ENCODE results near the gene CLEC4C.

Gene CLEC4C

DNA sequence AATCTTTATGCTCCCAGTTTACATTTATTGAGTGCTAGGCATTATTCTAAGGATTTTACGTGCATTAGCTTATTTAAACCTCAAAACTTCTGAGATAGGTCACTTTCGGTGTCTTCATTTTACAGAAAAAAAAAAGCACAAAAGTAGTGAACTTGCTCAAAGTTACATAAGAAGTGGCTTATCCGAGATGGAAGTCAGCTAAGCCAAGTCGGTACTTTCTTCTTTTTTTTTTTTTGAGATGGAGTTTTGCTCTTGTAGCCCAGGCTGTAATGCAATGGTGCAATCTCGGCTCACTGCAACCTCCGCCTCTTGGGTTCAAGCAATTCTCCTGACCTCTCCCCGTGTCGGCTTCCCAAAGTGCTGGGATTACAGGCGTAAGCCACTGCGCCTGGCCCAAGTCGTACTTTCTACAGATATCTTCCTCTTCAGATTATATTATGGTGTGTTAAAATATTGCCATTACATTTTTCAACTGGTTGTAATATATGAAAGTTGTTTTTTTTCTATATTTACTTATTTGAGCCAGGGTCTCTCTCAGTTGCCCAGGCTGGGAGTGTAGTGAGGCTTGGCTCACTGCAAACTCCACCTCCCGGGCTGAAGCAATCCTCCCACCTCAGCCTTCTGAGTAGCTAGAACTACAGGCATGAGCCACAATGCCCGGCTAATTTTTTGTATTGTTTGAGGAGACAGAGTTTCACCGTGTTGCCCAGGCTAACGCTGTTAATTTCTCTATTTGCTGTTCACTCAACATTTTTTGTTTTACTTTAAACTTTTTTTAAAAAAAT lies 27.0 kb downstream of the CLEC4C start:
- FAIRE-seq: no peak

DNA sequence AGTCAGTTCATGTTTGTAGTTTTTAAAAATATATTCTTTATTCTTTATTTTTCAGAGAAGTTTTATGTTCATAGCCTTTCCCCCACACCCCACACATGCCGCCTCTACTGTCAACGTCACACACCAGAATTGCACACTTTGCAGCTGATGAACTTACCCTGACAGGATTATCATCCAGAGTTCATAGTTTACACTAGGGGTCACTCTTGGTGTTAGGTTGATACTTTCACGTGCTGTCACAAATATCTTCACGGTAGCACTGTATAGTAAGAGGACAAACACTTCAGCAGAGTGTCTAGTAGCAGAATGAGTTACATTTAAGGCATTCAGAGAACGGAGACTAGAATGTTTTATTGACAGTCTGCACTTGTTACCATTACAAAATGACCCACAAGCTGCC lies 30.8 kb downstream of the CLEC4C start:
- FAIRE-seq: no peak

DNA sequence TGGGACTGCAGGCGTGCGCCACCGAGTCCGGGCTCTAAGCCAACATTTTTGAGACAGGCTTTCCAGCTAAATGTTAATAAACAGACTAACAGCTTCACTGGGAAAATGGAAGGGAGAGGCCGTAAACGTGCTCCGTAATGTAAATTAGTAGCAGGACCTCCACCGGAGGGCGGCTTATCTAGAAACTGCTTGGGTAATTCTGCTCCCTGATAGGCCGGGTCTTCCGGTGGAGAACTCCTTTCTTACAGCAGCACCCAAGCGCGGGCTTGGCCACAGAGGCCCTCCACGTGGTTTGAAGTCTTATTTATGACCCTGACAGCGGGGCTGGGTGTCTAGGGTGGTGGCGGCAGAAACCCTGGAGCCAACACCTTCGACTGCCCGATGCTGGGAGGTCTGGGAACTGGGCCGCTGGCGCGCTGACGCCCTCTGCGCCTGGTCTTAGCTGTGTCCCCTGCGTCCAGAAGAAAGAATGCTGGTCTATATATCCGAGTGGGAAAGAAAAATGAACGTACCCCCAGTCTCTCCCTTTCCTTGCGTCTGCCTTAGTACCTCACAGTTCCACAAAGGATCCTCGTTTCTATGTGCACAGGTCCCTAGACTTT lies 34.2 kb downstream of the CLEC4C start:
- no peak for FAIRE-seq

DNA sequence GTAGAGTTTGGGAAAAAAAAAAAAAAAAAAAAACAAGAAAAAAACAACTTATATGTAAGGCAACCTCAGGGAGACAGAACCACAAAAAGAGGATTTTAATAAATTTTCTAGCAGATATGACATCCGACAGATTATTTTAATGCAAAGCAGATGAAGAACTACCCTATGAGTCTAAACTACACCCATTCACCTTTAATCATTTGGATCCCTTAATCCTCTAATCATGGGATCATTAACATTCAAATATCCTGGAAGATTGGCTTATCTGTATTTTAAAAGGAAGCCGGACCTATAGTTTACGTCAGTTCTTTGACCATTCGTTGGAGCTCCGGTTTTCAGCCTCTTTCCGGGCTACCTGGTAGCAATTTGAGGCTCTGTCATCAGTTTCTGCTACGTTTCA lies 36.0 kb downstream of the CLEC4C start, which contains the start of gene DPPA3:
DPPA3 (plus strand) TSS at position 301 of the 400 bp plus-strand sequence. CDS start 138 bp downstream, outside the sequence.
- no peak for FAIRE-seq

DNA sequence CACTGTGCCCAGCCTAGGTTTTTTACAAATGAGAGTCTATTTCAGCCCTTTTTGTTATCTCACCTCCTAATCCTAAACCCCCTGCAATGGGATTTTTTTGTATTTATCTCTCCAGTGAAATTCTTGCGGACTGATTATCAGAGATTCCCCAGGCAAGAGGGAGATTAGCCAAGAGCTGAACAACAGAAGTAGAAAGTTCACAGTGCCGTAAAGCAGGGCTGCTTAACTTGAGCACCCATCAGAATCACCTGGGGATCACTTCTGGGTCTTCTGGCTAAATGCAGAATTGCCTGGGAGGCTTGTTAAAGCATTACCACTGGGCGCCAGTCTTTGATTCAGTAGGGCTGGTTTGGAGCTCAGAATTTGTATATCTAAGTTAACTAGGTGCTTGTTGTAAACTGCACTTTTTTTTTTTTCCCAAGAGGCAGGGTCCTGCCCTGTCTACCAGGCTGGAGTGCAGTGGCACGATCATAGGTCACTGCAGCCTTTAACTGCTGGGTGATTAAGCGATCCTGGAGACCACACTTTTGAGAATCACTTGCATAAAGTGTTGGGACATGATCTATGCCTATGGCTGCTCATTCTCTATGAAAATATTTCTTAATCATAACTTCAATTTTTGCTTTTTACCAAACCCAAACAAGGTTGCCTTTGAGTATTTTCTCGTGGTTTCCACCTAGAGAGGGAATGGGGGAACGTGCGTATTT lies 37.1 kb downstream of the CLEC4C start:
- FAIRE-seq: no peak

DNA sequence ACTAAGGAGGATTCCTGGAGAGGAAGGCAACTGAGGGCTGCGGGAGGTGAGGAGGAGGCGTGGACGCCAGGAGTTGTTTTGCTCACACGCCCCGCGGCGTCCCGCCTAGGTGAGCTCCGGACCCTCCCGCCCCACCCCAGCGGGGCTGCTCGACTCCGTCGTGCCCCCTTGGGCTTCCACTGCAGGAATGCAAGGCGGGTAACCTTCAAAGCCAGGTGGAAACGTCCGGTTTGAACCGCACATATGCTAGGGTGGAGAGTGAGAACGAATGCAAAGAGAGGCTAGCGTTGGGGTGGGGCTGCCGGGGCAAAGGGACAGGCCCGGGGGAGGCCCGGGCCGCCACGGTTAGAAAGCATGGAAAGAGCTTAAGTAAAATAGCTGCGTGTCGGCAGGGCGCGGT lies 41.3 kb downstream of the CLEC4C start:
- FAIRE-seq: no peak

DNA sequence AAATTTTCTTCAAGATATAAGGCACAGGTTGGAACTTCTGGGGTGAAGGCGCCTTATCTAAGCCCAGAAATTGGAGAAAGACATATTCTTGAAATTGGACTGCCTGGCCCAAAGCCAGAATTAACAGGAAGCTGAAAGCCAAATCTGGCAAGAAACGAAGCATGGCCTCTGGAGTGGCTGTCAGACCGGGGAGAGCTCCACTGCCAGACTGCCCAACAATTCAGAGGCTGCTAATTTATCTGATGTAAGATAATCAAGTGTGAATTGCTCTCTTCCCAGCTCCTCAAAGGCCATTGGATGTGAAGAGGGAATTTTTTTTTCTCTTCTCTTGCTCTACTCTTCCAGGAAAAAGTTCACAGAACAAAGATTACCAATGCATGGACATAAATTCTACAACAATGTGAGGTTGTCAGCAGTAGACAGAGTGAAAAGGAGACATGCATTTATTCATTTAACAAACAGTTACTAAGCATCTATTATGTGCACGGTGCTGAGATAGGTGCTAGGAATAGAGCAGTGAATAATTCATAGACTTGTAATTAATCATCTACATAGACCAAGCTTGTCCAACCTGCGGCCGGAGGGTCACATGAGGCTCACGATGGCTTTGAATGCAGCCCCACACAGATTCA lies 51.5 kb downstream of the CLEC4C start, which contains the start of gene GDF3:
GDF3 (minus strand) TSS at position 210 of the 632 bp plus-strand sequence; CDS start at position 163, 47 bp downstream.
- no peak for FAIRE-seq

DNA sequence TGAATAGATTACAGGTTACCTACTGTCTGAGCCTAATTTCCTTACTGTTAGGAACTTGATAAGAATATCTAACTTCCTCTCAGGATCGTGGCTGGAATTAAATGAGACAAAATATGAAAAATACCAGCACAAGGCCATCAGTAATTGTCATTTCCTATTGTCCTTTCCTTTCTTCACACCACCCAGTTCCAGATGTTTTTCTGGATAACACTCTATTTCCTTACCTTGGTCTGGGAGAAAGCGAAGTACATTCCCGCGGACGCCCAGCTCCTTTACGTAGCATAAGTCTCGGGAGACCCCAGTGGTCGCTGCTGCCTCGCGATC lies 52.0 kb downstream of the CLEC4C start:
- FAIRE-seq: no peak

DNA sequence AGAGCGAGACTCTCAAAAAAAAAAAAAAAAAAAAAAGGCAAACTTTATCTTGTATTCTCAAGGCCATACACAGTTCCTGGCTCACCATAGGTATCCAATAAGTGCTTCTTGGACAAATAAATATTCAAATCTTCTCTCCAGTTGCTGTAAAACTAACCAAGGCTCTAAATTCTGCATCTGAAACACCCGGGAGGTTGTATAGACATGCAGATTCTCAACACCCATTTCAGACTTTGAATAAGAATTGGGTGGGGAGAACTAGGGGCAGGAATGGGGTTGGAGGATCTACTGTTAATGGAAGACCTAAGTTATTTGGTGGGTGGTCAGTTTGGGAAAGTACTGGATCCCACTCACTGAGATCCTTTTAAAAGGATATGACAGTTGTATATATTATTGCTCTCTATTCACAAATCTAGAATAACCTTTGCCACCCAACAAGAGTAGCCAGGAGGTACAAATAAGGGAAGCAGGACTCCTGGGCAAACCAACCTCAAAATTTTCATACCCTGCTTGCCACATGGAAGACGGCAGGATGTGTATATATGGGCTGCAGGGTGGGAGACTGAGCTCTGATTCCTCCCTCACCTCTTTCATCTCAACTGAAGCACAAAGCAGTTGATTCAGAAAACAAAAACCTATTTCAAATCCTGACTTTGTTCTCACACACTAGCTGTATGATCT lies 52.5 kb downstream of the CLEC4C start:
- no peak for FAIRE-seq

DNA sequence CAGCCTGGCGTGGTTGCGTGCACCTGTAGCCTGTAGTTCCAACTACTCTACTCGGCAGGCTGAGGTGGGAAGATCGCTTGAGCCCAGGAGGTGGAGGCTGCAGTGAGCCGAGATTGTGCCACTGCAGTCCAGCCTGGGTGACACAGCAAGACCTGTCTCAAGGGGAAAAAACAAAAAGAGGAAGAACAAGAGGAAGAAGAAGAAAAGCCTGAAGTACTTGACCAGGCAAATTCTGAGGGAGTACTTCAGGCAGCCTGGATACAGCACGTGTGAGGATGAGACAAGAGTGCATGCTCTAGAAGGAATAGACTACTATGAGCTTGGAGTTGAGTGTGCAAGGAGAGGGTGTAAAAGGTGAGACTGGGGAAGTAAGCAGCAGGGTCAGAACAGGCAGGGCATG lies 53.4 kb downstream of the CLEC4C start:
- no peak for FAIRE-seq

DNA sequence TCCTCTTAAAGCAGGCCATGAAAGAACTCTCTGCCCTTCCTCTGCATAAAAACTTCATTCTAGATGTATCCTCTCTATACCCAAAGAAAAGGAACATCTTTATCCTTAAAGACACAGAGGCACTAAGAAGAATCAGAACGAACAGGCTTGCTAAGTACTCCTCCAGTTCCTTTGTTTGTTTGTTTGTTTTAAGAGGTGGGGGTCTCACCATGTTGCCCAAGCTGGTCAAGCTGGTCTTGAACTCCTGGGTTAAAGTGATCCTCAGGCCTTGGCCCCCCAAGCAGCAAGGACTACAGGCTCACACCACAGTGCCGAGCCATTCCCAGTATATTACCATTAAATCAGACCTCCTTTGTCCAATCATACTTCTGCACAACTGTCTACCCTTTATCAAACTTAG lies 65.6 kb downstream of the CLEC4C start:
- no peak for FAIRE-seq

Data from G401.6 (cell line).